ENCODE measurements around the gene PCP4.
"Not testable (repeated sequence)": the region's sequence is repeated elsewhere in the genome, so short reads cannot be mapped to it uniquely, and the experiment has no call there.

The PCP4 gene

DNA sequence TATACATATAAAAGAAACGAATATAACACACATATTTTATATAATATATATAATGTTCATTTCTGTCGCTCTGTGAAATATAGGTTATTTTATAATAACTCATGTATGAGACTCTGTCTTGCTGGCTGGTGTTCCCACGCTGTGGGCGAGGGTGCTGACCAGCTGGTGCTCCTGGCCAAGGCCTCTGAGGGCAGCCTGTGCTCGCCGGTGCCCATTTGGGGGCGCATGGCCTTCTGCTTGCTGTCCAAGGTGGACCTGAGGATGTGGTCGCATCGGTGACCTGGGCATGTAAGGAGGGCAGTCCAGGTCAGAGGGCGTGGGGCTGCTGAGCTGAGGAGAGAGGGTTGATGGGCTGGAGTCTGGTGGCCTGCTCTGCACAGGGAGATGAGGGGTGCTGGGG lies 1.1 kb upstream of the PCP4 start:
- DNase-seq, result no peak

DNA sequence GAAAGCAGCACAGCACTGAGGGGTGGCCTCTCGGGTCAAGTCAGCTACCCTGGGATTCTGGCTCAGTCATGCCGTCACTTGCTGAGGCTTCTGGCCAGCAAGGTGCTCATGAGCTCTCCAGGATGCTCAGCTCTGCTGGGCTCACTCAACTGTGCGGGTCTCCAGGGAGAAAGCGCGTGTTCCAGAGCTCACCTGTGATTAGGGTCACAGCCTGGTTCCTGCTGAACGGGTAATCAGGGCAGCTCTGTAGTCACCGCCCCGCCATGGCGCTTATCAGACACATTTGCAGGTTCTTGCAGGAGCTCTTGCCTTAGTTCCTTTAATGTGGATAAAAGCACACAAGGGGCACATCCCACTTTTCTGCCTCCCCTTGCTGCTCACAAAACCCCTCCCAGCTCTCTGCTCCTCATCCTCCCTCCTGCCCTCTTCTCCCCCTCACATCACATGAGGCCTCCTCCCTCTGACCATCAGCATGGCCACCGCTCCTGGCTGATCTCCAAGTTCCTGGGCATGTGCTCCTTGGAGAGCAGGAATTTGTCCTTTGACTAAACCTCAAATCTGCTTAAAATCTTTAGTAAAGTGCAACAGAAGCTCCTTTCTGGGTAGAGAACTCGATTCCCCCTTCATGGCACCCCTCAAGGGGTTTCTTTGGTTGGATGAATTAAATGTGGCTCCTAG lies 2.0 kb downstream of the PCP4 start:
- DNase-seq, result no peak

DNA sequence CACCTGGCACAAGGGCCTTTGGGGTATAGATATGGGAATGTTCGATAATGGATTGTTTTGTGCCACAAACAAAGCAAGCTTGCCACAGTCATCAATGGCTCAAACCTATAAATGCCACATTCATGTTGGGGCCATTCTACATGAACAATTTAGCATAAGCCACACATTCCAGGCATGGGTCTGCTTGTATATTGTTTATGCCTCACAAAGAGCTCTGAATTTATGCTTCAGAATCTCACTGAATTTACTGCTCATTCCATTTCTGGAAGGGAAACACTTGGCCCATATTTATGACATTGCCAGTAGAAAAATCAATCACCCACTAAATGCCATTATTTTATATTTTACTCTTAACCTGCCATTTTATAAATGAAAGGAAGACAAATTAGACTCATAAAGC lies 6.4 kb downstream of the PCP4 start:
- no peak for DNase-seq

DNA sequence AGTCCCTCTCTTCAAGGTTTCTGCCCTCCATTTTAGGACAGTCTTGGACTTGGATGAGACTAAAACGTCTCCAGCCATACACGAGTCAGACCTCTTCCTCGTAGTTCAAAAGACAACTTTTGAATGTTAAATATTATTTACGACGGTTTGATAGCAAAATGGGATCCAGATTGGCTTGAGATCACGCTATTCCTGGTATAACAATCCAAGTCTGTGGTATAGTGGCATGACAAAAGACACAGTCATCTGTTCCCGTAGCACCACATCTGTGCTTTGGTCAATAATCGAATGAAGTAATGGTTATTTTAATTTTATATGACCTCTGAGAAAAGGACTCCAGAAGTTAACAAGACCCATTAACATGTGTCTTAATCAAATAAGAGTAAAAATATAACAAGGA lies 7.0 kb downstream of the PCP4 start:
- no peak for DNase-seq

DNA sequence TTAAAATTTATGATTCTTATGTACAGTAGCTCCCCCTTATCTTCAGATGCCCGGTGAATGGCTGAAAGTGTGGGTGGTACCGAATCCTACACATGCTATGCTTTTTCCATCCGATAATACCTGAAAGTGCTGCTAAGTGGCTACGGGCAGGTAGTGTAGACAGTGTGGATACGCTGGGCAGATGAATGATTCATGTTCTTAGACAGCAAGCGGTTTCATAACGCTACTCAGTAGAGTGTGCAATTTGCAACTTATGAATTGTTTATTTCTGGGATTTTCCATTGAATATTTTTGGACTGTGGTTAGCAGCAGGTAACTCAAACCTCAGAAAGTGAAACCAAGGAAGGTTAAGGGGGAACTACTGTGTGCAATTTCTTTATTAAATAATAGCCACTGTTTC lies 7.5 kb downstream of the PCP4 start:
- peak; percentile 36 for DNase-seq

DNA sequence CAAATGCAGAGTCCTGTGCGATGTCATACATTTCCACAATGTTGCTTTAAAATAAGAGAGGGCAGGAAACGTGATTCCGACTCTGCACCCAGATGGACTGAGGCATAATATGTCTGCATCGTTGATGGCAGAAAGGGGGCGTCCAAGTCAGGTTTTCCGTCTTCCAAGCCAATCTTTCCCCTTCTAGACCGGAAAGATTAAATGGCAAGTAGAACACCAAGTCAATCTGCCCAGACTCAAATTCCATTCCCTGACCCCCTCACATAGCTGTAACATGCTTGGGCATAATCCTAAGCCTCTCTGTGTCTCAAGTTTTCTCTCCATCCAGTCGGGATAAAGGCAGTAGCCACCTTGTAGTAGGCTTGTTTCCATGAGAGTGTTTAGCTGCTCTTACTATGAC lies 14.4 kb downstream of the PCP4 start:
- DNase-seq, result no peak

DNA sequence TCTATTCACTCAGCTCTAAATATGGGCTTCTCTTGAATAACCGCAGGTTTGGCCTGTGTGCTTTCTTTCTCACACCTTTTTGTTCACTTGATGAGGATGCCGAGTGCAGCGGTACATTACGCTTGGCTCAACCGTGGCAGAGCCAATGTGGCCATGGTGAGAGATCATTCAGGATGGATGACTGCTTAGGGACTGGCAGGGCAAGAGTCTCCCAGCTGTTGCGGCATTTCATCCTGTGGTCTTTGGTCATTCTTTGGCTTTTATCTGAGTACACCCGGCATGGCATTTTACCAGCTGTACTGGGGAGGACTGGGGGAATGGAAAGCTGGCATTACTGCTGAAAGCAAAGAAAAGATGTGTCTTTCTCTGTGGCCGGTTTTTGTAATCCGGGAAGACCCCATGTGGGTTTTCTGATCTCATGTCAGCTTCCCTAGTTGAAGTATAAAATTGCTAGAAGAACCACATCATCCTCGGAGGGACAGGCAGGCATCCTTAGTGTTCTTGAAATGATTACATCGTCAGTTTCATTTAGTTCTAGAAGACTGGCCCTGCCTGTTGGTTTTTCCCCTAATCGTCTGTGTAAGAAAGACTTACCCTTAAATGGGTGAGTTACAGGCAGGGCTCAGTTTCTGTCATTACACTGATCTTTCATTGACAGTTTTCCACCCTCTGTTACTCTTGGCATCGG lies 15.1 kb downstream of the PCP4 start:
- DNase-seq, result no peak

DNA sequence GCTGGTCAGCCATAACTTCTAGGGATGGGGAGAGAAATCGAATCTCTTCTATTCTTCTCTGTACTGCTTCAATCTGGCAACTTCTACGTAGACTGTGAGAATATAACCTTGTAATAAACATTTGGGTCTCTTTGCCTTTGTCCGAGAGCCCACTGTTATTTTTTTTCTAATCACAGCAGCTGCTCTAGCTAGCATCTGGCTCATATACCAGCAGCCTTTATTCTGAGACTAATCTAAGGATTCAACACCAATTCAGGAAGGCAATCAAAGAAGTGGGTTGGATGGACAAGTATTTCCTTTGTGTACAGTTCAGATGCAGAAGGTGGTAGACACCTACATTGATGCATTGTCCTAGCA lies 15.6 kb downstream of the PCP4 start:
- no peak for DNase-seq

DNA sequence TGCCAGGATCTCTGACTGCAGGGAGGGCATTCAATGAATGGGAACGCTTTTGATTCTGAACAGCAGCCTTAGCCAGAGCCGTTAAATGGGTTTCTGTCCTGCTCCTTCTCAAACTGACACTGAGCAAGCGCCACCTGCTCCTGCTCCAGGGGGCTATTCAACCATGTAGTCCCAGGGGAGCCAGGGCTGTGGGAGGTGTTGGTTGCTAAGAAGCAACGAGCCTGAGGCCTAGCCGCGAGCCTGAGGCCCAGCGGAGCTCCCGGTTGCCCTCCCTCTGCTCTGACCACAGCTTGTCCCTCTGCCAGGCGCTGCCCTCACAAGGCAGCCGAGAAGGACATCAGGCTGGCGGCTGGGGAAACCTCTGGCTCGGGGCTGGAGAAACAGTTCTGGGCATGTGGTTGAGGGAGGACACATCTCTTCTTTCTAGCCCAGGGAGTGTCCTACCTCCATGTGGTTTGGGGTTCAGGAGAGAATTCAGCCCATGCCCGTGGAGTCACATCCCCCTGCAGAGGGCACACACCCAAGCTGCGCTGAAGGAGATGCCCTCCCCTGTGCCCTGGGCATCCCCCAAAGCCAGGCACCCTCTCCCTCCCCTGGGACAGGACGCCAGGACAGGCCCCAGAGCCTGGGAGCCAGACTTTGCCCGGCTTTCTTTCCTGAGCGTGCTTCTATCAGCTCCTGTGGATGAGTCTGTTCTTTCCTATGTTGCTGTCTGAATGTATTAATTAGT lies 18.0 kb downstream of the PCP4 start:
- DNase-seq, result peak; percentile 93

DNA sequence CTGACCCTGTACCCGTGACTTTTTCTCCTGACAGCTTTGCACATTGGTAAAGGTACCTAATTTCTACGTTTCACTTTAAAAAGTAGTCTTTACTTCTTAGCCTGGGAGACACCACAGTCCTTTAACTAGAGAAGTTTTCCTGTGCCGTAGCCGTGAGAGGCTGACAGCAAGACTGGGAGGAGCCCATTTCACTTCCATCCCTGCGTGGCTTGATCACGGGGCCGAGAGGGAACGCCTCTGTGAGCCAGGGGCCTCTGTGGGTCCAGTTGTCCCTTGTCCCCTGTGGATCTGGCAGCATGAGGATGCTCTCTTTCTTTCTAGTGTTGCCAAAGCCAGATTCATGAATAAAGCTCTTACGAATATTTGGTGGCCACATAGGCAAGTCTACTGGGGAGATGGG lies 21.6 kb downstream of the PCP4 start:
- no peak for DNase-seq

DNA sequence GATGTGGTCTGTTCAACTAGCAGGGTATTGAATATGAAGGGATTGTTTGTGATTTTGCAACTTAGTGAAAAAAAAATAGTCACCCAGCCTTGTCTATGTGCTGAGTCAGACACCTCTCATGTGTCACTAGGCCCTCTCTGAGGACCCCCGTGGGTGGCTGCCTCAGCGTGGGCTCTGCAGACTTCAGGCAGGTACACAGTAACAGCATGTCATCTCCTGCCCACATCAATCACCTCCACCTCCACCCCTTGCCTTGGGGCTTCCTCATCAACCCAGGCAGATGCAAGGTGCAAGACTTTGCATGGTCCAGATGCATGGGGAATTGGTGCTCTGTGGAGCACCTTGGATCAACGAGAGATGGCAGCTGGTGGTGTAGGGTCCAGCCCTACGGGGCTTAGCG lies 23.9 kb downstream of the PCP4 start:
- DNase-seq, result no peak

DNA sequence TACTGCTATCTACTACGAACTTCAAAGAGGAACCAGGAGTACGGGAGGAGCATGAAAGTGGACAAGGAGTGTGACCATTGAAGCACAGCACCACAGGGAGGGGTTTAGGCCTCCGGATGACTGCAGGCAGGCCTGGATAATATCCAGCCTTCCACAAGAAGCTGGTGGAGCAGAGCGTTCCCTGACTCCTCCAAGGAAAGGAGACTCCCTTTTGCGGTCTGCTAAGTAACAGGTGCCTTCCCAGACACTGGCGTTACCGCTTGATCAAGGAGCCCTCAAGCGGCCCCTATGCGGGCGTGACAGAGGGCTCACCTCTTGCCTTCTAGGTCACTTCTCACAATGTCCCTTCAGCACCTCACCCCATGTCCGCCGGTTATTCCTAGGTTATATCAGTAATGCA lies 24.6 kb downstream of the PCP4 start:
- DNase-seq, result not testable (repeated sequence)

DNA sequence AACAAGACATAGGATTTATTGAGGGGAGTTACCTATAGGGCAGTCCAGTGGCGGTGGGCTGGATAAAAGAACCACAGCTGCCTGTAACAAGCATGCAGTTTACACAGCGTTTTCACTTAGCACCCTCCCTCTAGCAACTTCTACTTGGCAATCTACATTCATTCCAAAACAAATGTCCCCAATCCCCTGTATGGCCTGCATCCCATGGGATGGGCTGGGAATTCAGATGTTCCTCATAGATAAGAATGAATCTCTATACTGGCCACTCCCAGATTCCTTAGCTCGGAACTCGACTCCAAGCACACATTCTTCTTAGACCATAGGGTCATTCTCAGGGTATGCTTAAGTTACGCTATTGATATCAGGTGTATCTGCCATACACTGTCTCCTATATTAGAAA lies 33.3 kb downstream of the PCP4 start:
- DNase-seq, result no peak

DNA sequence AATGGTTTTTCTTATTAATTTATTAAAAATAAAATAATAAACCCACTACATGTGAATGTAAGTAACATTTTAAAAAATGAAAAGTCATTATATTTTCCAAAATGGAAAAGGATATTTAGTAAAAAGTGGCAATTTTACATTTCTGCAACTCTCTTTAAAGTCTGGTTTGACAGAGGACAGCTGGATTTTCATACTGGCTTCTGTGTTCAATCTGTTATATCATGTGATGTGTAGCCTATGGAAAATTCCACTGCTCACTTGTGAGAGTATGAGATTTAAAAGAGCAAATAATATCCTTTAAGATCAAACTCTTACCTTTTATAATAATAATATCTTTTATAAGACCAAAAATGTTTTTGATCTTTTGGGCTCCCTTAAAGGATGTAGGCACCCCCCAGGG lies 33.7 kb downstream of the PCP4 start:
- DNase-seq, result no peak

DNA sequence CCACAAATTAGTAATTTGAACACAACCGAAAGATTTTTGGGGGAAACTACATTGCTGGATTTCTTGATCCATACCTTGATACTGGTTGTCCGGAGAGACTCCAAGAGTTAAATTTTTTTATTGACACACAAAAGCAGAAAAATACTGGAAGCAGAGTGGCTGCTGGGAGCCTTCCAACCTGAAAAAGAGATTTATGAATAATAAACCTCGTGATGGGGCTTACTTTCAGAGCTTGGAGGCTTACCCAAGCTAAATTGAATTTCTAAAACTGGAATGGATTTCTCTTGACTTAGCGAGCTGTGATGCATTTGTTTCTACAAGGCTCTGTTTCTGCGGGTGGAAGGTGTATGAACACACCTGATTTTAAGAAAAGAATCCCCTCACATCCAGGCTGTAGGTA lies 35.7 kb downstream of the PCP4 start:
- no peak for DNase-seq

DNA sequence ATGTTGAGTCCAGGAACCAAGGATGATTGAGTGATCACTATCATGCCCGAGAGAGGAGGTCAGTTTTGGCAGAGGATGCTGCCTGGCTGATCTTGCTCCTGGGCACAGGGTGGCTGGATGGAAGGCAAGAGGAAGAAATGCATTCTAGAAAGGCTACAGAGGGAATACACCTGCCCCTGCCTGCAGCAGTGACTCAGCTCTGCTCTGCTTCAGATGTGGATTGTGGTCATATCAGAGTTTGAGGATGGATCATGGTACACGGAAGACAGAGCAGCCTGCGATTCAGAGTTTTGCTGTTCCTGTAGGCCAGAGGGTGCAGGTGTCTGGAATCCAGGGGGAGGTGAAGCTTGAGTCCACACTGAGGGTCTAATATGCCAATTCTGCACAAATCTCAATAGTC lies 37.2 kb downstream of the PCP4 start:
- no peak for DNase-seq

DNA sequence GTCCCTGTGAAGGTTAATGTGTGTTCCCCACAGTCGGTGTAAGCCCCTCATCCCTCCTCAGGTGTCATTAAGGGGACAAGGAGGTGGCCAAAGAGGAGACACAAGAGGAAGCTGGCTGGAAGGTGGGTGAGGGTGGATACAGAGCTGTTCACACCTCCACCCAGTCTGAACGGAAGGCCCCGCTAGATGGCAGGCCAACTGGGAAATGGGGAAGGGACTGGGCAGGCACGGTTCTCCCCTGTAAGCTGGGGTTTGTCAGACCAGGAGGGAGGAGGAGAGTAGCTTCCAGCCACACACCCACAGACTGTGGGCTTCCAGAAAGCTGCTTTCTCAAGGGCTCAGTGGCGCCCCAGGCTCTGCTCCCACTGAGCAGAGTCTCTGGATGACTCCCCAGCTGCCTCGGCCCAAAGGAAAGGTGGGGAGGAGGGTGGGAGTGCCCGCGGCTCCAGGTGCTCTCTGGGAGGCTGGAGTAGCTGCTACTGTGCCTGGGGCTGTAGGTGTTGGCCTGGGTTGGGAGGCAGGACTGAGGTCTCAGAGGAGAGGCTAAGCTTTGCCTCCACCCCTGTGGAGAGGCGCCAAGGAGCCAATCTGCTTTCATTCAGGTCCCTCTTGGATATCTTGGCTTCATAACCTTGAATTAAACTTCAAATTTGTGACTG lies 41.2 kb downstream of the PCP4 start:
- DNase-seq, result no peak

DNA sequence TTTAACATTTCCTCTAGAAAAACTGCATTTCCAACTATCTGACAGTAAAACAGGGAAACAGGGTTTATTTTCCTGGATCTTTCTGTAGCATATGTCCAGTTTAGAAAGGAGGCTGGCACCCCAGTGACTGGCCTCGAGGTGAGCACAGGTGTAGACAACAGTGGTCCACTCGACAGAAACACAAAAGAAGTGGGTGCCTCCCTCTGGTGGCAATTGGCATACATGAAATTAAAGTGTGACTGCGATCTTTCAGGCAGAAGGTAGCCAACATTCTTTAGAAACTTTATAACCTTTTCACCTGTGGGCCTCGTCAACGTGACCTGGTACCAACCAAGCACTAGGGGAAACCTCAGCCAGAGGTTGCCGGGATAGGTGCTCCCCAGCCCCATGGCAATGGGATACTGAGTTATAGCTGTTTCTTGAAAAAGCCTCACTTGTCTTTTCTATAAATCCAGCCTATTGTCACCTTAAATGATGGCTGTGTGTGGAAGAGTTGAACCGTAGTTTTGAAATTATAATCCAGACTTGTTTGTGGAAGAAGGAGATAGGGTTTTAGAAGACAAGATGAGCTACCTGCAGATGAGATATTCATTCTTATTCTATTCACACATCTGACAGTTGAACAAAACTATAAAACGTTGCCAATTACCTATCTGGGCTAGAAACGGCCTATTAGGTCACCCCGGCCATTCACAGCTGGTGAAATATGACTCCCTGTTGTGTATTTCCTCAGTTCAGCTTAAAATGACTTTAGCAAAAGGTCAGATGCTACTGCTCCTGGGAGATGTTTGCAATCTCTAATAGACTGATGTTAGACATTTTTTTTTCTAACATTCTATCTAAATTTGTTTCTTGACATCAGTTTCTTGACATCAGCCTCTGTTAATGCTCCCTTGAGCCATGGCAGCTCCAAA lies 44.3 kb downstream of the PCP4 start:
- DNase-seq, result peak; percentile 19

DNA sequence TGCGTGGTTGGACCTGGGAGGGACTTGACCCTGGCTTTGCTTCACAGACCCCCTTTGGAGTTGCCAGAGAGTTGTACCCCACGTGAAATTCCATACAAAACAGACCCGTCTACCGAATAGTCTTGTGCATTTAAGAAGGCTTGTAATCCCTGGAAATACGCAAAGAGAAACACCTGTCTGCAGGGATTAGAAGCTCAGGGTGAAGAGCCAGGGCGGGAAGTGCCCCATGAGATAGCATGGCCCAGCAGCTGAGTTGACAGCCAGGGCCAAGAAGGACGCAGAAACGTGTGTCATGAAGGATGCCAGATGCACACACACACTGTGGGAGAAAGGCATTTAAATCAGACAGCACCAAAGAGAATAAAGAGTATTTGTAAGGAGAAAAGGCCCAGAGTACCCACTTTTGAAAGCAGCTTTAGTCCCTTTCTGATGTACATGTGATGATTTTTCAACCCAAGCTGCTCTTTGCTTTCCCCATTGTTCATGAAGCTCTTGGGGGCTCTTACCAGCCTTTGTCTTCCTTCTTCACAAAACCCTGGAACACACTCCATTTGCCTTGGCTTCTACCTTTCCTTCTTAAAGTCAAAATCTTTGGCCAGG lies 46.6 kb downstream of the PCP4 start:
- DNase-seq, result no peak

DNA sequence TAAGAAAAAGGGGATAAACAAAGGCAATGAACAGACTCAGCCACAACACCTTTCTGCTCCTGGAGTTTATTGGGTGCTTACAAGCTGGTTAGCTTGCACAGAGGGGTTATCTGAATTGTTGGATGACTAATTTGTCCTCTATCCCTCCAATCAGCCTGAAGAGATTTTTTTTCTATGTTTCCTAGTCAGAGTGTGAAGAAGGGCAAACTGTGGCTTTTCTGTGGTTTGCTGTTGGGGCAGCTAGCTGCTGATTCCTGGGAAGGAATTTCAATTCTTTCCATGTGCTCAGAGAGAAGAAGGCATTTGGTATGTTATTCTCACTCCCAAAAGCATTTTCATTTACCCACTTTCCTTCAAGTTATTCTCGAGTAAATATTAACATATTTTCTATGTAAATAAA lies 48.6 kb downstream of the PCP4 start:
- no peak for DNase-seq

DNA sequence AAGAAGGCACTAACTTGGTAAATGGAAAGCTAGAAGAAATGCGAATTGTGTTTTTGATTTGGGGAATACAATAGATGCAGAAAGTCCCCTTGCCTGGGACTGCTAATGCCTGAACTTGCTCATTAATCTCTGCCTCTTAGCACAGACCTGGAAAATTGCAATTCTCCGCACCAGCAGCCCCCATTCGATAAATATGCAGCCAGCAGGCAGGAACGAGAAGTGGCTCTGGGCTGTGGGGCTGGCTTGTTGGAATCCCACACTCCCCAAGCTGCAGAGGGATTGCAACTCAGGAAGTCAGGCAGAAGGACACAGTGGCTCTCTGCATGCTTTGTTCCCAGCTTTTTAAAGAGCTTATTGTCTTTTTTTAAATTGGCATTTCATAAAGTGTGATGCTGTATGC lies 51.3 kb downstream of the PCP4 start:
- no peak for DNase-seq

DNA sequence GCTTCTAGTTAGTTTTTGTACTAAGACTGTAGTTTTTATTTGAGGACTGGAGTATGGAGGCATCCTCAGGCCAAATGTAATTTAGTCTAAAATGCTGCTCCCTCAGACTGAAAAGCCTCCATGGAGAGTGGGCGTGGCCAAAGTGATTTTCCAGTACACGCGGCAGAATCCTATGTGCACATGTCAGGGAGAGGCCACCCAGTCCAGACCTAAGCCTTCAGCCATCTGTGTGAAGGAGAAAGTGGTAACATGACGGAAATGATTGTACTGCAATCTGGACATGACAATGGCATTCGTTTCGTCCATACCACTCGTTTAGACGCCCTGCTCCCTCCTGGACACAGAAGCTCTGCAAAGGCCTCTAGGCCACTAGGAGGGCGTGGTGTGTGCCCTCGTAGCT lies 56.2 kb downstream of the PCP4 start:
- no peak for DNase-seq

All from NCI-H2107 (cell line).